ENCODE measurements around the gene CPNE9. TPM values are rescaled to one million over a fixed set of nuclear protein-coding genes. Genes with fewer than 3 reads are reported as not detected.

Gene CPNE9, protein sequence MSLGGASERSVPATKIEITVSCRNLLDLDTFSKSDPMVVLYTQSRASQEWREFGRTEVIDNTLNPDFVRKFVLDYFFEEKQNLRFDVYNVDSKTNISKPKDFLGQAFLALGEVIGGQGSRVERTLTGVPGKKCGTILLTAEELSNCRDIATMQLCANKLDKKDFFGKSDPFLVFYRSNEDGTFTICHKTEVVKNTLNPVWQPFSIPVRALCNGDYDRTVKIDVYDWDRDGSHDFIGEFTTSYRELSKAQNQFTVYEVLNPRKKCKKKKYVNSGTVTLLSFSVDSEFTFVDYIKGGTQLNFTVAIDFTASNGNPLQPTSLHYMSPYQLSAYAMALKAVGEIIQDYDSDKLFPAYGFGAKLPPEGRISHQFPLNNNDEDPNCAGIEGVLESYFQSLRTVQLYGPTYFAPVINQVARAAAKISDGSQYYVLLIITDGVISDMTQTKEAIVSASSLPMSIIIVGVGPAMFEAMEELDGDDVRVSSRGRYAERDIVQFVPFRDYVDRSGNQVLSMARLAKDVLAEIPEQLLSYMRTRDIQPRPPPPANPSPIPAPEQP
- total RNA-seq, result not detected

- Mint-ChIP-seq H3K4me1 (ENCODE audit: low read depth) (peaks cover 8% of the 10 kb centered on the region), H3K9me3 (no peaks in the 10 kb centered on the region), H3K27me3 (peaks cover 27% of the 10 kb centered on the region), H3K36me3 (ENCODE audit: low read depth) (peaks cover 9% of the 10 kb centered on the region), H3K27ac (no peak within 1 kb of the TSS), H3K4me3 (no peak within 1 kb of the TSS)
- intact Hi-C loops (cut with micrococcal nuclease), result no loop called here
- TF ChIP-seq, protein P1, sequence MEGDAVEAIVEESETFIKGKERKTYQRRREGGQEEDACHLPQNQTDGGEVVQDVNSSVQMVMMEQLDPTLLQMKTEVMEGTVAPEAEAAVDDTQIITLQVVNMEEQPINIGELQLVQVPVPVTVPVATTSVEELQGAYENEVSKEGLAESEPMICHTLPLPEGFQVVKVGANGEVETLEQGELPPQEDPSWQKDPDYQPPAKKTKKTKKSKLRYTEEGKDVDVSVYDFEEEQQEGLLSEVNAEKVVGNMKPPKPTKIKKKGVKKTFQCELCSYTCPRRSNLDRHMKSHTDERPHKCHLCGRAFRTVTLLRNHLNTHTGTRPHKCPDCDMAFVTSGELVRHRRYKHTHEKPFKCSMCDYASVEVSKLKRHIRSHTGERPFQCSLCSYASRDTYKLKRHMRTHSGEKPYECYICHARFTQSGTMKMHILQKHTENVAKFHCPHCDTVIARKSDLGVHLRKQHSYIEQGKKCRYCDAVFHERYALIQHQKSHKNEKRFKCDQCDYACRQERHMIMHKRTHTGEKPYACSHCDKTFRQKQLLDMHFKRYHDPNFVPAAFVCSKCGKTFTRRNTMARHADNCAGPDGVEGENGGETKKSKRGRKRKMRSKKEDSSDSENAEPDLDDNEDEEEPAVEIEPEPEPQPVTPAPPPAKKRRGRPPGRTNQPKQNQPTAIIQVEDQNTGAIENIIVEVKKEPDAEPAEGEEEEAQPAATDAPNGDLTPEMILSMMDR (IDR thresholded peaks at IDR 0.05), result no peak
- POLR2A ChIA-PET, result interaction anchor here (1.9 kb wide), 1 partner anchor 11 kb away, joined by 4 read pairs; no protein-coding TSS in a partner anchor
- CTCF ChIA-PET, result no interaction called here
- DNase-seq (no peak), ATAC-seq (peak; percentile 34)
Observed at GRCh38 chr3:9703736-9704346, at the start of gene CPNE9. CPNE9 (plus strand) TSS chr3:9703833; CDS start chr3:9703997, 164 bp downstream.

GRCh38 chr3:9659849-9660248 is 43.8 kb upstream of the CPNE9 start:
- H3K4me1 Mint-ChIP-seq (ENCODE audit: low read depth), result peaks cover 8% of the 10 kb centered on the region
- CTCF ChIA-PET, result interaction anchor here (1.3 to 1.8 kb wide), 3 partner anchors 8 to 157 kb away, joined by 3 to 5 read pairs (median 3); no protein-coding TSS in a partner anchor
- H3K4me3 Mint-ChIP-seq, result no peak overlapping the region
- DNase-seq, result no peak
- intact Hi-C loops (cut with micrococcal nuclease), result no loop called here
- ATAC-seq, result no peak
- POLR2A ChIA-PET, result no interaction called here
- H3K9me3 Mint-ChIP-seq, result no peaks in the 10 kb centered on the region
- H3K27me3 Mint-ChIP-seq, result no peaks in the 10 kb centered on the region
- no peak overlapping the region for H3K27ac Mint-ChIP-seq
- peaks cover 45% of the 10 kb centered on the region for H3K36me3 Mint-ChIP-seq (ENCODE audit: low read depth)
- TF ChIP-seq, protein P1 (IDR thresholded peaks at IDR 0.05), result no peak

DNA sequence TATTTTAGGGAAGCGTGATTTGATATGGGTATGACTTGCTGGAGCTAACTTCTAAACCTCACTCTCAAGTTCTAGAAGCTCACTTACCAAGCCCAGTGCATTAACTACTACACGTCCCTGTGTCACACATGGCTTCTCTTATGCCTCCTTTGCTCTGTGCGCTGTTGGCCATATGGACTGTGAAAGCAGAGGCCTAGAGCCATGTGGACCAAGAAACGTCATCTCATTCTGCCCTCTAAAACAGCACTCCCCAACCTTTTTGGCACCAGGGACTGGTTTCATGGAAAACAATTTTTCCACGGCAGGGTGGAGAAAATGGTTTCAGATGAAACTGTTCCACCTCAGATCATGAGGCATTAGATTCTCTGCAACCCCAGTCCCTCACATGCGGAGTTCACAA is 42.7 kb upstream of the CPNE9 start:
- TF ChIP-seq, protein P1 (IDR thresholded peaks at IDR 0.05), result no peak
- Mint-ChIP-seq H3K4me3 (no peak overlapping the region), H3K27me3 (no peaks in the 10 kb centered on the region), H3K27ac (no peak overlapping the region), H3K9me3 (no peaks in the 10 kb centered on the region), H3K4me1 (ENCODE audit: low read depth) (peaks cover 6% of the 10 kb centered on the region), H3K36me3 (ENCODE audit: low read depth) (peaks cover 41% of the 10 kb centered on the region)
- ATAC-seq (no peak), DNase-seq (no peak)
- ChIA-PET POLR2A (no interaction called here), CTCF (interaction anchor here (1.3 to 1.8 kb wide), 2 partner anchors 9 to 158 kb away, joined by 3 to 5 read pairs; no protein-coding TSS in a partner anchor)
- intact Hi-C loops (cut with micrococcal nuclease), result no loop called here

DNA sequence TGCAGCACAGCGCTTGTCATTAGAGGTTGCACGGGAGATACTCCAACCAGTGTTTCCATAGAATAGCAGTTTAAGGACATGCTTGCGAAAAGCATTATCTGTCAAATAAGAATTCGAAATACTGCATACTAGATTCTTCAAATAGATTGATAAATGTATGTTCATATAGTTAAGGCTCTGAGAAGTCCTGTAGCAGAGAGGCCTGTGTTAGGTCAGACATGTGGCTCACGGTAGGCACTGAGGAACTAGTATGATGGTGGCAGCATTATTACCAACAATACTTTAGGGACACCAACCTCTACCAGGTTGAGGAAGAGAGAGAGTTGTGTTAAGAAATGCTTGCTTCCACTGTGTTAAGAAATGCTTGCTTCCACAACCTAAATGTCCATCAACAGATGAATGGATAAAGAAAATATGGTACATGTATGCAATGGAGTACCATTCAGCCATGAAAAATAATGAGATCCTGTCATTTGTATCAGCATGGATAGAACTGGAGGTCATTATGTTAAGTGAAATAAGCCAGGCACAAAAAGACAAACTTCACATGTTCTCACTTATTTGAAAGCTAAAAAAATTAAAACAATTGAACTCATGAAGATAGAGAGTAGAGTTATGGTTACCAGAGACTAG is 39.4 kb upstream of the CPNE9 start:
- no peak for ATAC-seq

More for the DNA sequence above, 39.4 kb upstream of the CPNE9 start:
- no peaks in the 10 kb centered on the region for H3K9me3 Mint-ChIP-seq
- no peak overlapping the region for H3K27ac Mint-ChIP-seq
- ChIA-PET CTCF (no interaction called here), POLR2A (no interaction called here)
- no peaks in the 10 kb centered on the region for H3K27me3 Mint-ChIP-seq
- intact Hi-C loops (cut with micrococcal nuclease), result no loop called here
- H3K4me3 Mint-ChIP-seq, result no peak overlapping the region
- H3K36me3 Mint-ChIP-seq (ENCODE audit: low read depth), result peaks cover 45% of the 10 kb centered on the region
- DNase-seq, result no peak
- TF ChIP-seq, protein P1 (IDR thresholded peaks at IDR 0.05), result no peak
- peaks cover 4% of the 10 kb centered on the region for H3K4me1 Mint-ChIP-seq (ENCODE audit: low read depth)

Measured in activated CD8-positive, alpha-beta T cell treated with anti-CD3 and anti-CD28 coated beads for 36 hours (primary cell).